GM12878 (cell line): Measurements from ENCODE around the gene HINFP. TPM values are rescaled to one million over a fixed set of nuclear protein-coding genes. Genes with fewer than 3 reads are reported as not detected.

Experiments used
- CHD4 ChIP-seq: fragments of 200-600 bp; sonication (generic); IDR thresholded peaks from 2 replicates; pipeline ENCODE4 v1.6.1; 2016; ENCODE audit warnings: mild to moderate bottlenecking
- ESRRA ChIP-seq: IDR thresholded peaks from 2 replicates; pipeline ENCODE4 v1.6.1; 2012; ENCODE audit warnings: mild to moderate bottlenecking, low read length, improper control_type of control experiment
- GABPA ChIP-seq: IDR thresholded peaks from 2 replicates; pipeline ENCODE4 v1.6.1; 2014; ENCODE audit warnings: antibody characterized with exemption, low read depth, mild to moderate bottlenecking, inconsistent platforms
- NKRF ChIP-seq: fragments of 450-650 bp; conservative IDR thresholded peaks from 2 replicates; pipeline ENCODE4 v1.6.1; 2017; ENCODE audit warnings: mild to moderate bottlenecking, moderate library complexity
- POLR2A ChIP-seq: IDR thresholded peaks from 2 replicates; pipeline ENCODE4 v1.6.1; 2011; ENCODE audit warnings: low read depth, mild to moderate bottlenecking, low read length
- POLR2AphosphoS2 ChIP-seq: IDR thresholded peaks from 2 replicates; pipeline ENCODE4 v1.6.1; 2011; ENCODE audit warnings: low read depth, mild to moderate bottlenecking, low read length, improper control_type of control experiment, moderate library complexity
- RFX5 ChIP-seq: IDR thresholded peaks from 2 replicates; pipeline ENCODE4 v1.6.1; 2011; ENCODE audit warnings: low read depth, low read length, improper control_type of control experiment
- SIN3A ChIP-seq: IDR thresholded peaks from 2 replicates; pipeline ENCODE4 v1.6.1; 2012; ENCODE audit warnings: low read depth, low read length, improper control_type of control experiment
- SMAD5 ChIP-seq: IDR thresholded peaks from 2 replicates; pipeline ENCODE4 v1.6.1; 2016; ENCODE audit warnings: antibody characterized with exemption, low read depth
- TAF1 ChIP-seq: IDR thresholded peaks from 2 replicates; pipeline ENCODE4 v1.6.1; 2011; ENCODE audit warnings: mild to moderate bottlenecking, low read depth, low read length, borderline replicate concordance
- USF2 ChIP-seq: IDR thresholded peaks from 2 replicates; pipeline ENCODE4 v1.6.1; 2011; ENCODE audit warnings: low read depth, low read length, improper control_type of control experiment, borderline replicate concordance
- ZNF207 ChIP-seq: fragments of 450-650 bp; IDR thresholded peaks from 2 replicates; pipeline ENCODE4 v1.6.1; 2014; ENCODE audit warnings: antibody characterized with exemption, mild to moderate bottlenecking, borderline replicate concordance
- ZNF384 ChIP-seq: IDR thresholded peaks from 2 replicates; pipeline ENCODE4 v1.6.1; 2012; ENCODE audit warnings: low read depth, mild to moderate bottlenecking, low read length, improper control_type of control experiment, borderline replicate concordance
- ZNF592 ChIP-seq: fragments of 450-650 bp; IDR thresholded peaks from 2 replicates; pipeline ENCODE4 v1.6.1; 2017; ENCODE audit warnings: mild to moderate bottlenecking, moderate library complexity
- ZSCAN29 ChIP-seq: fragments of 450-650 bp; IDR thresholded peaks from 2 replicates; pipeline ENCODE4 v1.6.1; 2017; ENCODE audit warnings: mild to moderate bottlenecking, moderate library complexity
- polyA plus RNA-seq, 11 experiments: library from polyadenylated mRNA; depleted of rRNA in 4 of 11; unstranded in 6 of 11; stranded (reverse) in 5 of 11; fragments of >200 nt; fragmentation: Nextera tagmentation in 4 of 11; fragmentation: Illumina TruSeq in 1 of 11; extraction: Ambion mirVana in 4 of 11; extraction: Trizol in 1 of 11; gene quantifications; 1 replicate in 1 of 11; 2 replicates in 10 of 11; pipeline versions ENCODE4 v1.2.1 to v1.2.3, GENCODE V29; 2011 to 2016; ENCODE audit warnings: inconsistent platforms in 2 of 11, missing spikeins in 2 of 11, low read depth in 1 of 11
- total RNA-seq, 4 experiments: library from RNA; depleted of rRNA in 3 of 4; stranded (reverse); fragments of >200 nt in 3 of 4; fragmentation: Illumina TruSeq in 1 of 4; extraction: Trizol in 1 of 4; gene quantifications; 2 replicates each; pipeline versions ENCODE4 v1.2.1 to v1.2.3, GENCODE V29; 2013 to 2021
- TF ChIP-seq, protein P1 (sequence below): IDR thresholded peaks from 2 replicates; pipeline ENCODE4 v1.6.1; 2012; ENCODE audit warnings: low read depth, low read length, improper control_type of control experiment
- TF ChIP-seq, protein P2 (sequence below): fragments of 450-650 bp; IDR thresholded peaks from 2 replicates; pipeline ENCODE4 v1.6.1; 2018; ENCODE audit warnings: borderline replicate concordance, mild to moderate bottlenecking; ENCODE audit not compliant: partially characterized antibody
- TF ChIP-seq, protein P3 (sequence below): IDR thresholded peaks from 2 replicates; pipeline ENCODE4 v1.6.1; 2011; ENCODE audit warnings: borderline replicate concordance, low read depth, mild to moderate bottlenecking, moderate library complexity, mixed read lengths, low read length; ENCODE audit not compliant: insufficient read depth; ENCODE audit errors: extremely low read length

HINFP gene
- total and polyA plus RNA-seq, 10 of the 15 experiments (the other 5 are each of a cell fraction or from before 2014, with no cell fraction given): 13.1 to 26.3 (median 18.6) TPM

DNA sequence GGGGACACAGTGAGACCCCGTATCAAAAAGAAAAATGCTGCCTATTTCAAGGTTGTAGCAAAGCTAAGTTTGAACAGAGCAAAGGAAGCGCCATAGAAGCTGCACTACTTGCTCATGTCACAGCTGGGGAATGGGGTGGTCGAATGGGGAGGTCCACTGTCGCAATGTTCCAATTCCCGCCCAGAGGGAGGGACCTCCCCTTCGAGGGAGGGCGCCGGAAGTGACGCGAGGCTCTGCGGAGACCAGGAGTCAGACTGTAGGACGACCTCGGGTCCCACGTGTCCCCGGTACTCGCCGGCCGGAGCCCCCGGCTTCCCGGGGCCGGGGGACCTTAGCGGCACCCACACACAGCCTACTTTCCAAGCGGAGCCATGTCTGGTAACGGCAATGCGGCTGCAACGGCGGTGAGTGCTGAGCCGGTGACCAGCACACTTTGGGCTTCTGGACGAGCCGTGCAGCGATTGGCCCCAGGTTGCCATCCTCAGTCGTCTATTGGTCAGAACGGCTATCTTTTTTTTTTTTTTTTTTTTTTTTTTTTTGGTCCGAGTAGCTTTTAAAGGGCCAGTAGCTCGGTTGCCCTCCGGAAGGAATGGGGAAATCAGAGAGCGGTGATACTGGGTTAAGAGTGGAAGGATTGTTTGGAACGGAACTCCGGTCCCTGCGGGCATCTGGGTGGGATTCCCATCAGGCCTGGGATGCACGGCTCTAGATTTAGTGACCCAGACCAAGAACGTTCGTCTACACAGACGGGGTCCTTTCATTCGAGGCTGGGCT is 36.5 kb upstream of the HINFP start, which contains the start of gene HMBS (continued):
- TF ChIP-seq NKRF: peak; percentile 94
- TF ChIP-seq USF2: peak; percentile 9; the same call in 1 of the 2 replicates
- TF ChIP-seq ZNF207: peak; percentile 56; the same call in 1 of the 2 replicates
- TF ChIP-seq, protein P1, sequence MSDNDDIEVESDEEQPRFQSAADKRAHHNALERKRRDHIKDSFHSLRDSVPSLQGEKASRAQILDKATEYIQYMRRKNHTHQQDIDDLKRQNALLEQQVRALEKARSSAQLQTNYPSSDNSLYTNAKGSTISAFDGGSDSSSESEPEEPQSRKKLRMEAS: peak; percentile 86
- peak; percentile 82 for TF ChIP-seq SMAD5
- peak; percentile 85; the same call in 1 of the 2 replicates for TF ChIP-seq SIN3A
- peak; percentile 73 for TF ChIP-seq POLR2AphosphoS2
- TF ChIP-seq RFX5: peak; percentile 66; the same call in 1 of the 2 replicates
- TF ChIP-seq ZNF592: no peak
- peak; percentile 100 for TF ChIP-seq ZNF384
- TF ChIP-seq, protein P2, sequence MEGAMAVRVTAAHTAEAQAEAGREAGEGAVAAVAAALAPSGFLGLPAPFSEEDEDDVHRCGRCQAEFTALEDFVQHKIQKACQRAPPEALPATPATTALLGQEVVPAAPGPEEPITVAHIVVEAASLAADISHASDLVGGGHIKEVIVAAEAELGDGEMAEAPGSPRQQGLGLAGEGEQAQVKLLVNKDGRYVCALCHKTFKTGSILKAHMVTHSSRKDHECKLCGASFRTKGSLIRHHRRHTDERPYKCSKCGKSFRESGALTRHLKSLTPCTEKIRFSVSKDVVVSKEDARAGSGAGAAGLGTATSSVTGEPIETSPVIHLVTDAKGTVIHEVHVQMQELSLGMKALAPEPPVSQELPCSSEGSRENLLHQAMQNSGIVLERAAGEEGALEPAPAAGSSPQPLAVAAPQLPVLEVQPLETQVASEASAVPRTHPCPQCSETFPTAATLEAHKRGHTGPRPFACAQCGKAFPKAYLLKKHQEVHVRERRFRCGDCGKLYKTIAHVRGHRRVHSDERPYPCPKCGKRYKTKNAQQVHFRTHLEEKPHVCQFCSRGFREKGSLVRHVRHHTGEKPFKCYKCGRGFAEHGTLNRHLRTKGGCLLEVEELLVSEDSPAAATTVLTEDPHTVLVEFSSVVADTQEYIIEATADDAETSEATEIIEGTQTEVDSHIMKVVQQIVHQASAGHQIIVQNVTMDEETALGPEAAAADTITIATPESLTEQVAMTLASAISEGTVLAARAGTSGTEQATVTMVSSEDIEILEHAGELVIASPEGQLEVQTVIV: peak; percentile 51
- peak; percentile 82 for TF ChIP-seq GABPA
- 0 out of 2 replicates have a peak, but pooled peaks have one; percentile 47 for TF ChIP-seq ESRRA
- peak; percentile 92 for TF ChIP-seq ZSCAN29
- TF ChIP-seq, protein P3, sequence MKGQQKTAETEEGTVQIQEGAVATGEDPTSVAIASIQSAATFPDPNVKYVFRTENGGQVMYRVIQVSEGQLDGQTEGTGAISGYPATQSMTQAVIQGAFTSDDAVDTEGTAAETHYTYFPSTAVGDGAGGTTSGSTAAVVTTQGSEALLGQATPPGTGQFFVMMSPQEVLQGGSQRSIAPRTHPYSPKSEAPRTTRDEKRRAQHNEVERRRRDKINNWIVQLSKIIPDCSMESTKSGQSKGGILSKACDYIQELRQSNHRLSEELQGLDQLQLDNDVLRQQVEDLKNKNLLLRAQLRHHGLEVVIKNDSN: peak; percentile 69
- peak; percentile 41; the same call in 1 of the 2 replicates for TF ChIP-seq TAF1
- peak; percentile 89 for TF ChIP-seq POLR2A
- no peak for TF ChIP-seq CHD4
